RWPE2 (cell line): ENCODE results near the gene CTDNEP1.

Source experiments
- ATAC-seq: fragments of 200-7000 bp; cut with Tn5 transposase; 3 replicates; pipeline ENCODE4 v1.9.1; 2021; ENCODE audit warnings: low read depth
- DNase-seq: peaks from one replicate; pipeline ENCODE4 v3.0.0-alpha.2; 2020; ENCODE audit warnings: low spot score
- H3K27ac ChIP-seq: fragments of 450-650 bp; 2 replicates; pipeline ENCODE4 v1.5.1; 2017; ENCODE audit warnings: mild to moderate bottlenecking; ENCODE audit not compliant: poor library complexity, severe bottlenecking
- H3K27me3 ChIP-seq: fragments of 250-450 bp; sonication (Bioruptor Pico); 2 replicates; pipeline ENCODE4 v1.5.1; 2021; ENCODE audit warnings: mild to moderate bottlenecking, moderate library complexity; ENCODE audit not compliant: insufficient read depth, poor library complexity, severe bottlenecking
- H3K36me3 ChIP-seq: fragments of 250-450 bp; sonication (Bioruptor Pico); 2 replicates; pipeline ENCODE4 v1.5.1; 2020; ENCODE audit warnings: low read depth, mild to moderate bottlenecking, moderate library complexity
- H3K4me1 ChIP-seq: fragments of 250-450 bp; sonication (Bioruptor Pico); 2 replicates; pipeline ENCODE4 v1.5.1; 2021; ENCODE audit warnings: mild to moderate bottlenecking, moderate library complexity; ENCODE audit not compliant: insufficient read depth, poor library complexity, severe bottlenecking
- H3K4me3 ChIP-seq: fragments of 250-450 bp; sonication (Bioruptor Pico); 2 replicates; pipeline ENCODE4 v1.5.1; 2021; ENCODE audit warnings: mild to moderate bottlenecking, moderate library complexity; ENCODE audit not compliant: severe bottlenecking
- H3K9me3 ChIP-seq: fragments of 250-450 bp; sonication (Bioruptor Pico); 2 replicates; pipeline ENCODE4 v1.5.1; 2021; ENCODE audit warnings: mild to moderate bottlenecking, moderate library complexity; ENCODE audit not compliant: severe bottlenecking
- CTCF ChIP-seq: fragments of 450-650 bp; IDR thresholded peaks from one replicate; pipeline ENCODE4 v1.5.1; 2017; ENCODE audit warnings: mild to moderate bottlenecking, moderate library complexity; ENCODE audit not compliant: poor library complexity, severe bottlenecking

CTDNEP1 gene

GRCh38 chr17:7259555-7259889, 8.0 kb upstream of the CTDNEP1 start:
- H3K27ac ChIP-seq: peak overlapping the region; percentile 86
- ATAC-seq (no peak), DNase-seq (no peak)
- no peak overlapping the region for H3K4me3 ChIP-seq
- no peak for TF ChIP-seq CTCF
- peaks cover 22% of the 10 kb centered on the region for H3K4me1 ChIP-seq
- H3K9me3 ChIP-seq: no peaks in the 10 kb centered on the region
- no peaks in the 10 kb centered on the region for H3K27me3 ChIP-seq
- H3K36me3 ChIP-seq: peaks cover 61% of the 10 kb centered on the region

DNA sequence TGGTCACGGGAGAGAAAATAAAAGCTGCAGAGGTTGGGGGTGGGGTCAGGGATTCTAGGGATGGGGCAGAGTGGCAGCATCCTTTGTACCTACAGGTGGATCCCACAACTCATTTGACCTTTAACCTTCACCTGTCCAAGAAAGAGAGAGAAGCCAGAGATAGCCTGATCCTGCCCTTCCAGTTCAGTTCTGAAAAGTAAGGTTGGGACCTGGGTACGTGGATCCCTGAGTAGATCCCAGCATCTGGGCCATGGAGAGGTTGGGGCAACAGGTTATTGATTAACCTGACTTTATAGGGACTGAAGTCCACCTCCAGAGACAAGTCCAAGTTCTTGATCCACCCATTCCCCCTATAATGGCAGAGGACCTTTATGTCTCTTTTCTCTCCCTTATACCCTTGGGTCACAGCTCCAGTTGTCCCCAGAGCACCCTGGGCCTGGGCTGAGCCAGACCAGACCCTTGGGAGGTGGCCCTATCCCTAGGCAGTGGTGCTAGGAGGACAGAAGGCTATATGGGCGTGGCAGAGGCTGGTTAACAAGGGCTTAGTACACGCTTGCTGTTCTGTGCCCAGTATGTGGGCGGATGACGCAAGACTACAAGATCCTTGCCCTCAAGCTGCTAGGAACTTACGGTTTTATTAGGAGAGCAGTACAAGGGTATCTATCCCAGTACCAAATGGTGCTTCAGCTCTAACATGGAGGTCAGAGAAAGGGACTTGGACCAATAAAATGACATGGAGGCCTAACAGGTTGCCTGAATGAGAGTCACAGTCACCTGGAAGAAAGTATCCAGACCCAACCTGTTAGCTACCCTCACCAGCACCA, 7.4 kb upstream of the CTDNEP1 start:
- DNase-seq: no peak
- TF ChIP-seq CTCF: no peak
- peak; percentile 21; the same call in 2 of the 3 replicates for ATAC-seq
- Histone ChIP-seq H3K27ac (peak overlapping the region; percentile 86), H3K36me3 (peaks cover 67% of the 10 kb centered on the region), H3K4me1 (peaks cover 16% of the 10 kb centered on the region), H3K27me3 (no peaks in the 10 kb centered on the region), H3K4me3 (no peak overlapping the region), H3K9me3 (no peaks in the 10 kb centered on the region)

- DNase-seq (no peak), ATAC-seq (no peak)
- no peaks in the 10 kb centered on the region for H3K27me3 ChIP-seq
- H3K27ac ChIP-seq: no peak overlapping the region
- peaks cover 16% of the 10 kb centered on the region for H3K4me1 ChIP-seq
- no peak overlapping the region for H3K4me3 ChIP-seq
- TF ChIP-seq CTCF: no peak
- H3K9me3 ChIP-seq: no peaks in the 10 kb centered on the region
- peaks cover 74% of the 10 kb centered on the region for H3K36me3 ChIP-seq
Observed at GRCh38 chr17:7256766-7257456, 5.4 kb upstream of the CTDNEP1 start.

DNA sequence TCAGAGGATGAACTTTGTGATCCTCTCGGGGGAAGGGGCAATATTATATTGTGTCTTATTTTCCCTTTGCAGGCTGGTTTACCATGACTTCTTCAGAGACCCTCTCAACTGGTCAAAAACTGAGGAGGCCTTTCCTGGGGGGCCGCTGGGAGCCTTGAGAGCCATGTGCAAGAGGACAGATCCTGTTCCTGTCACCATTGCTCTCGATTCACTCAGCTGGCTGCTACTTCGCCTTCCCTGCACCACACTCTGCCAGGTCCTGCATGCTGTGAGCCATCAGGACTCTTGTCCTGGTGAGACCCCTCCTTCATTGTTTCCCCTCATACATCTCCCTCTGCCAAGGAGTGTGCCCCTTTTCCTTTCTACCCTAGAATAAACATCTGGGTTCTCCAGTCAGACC, 3.0 kb upstream of the CTDNEP1 start:
- no peak for TF ChIP-seq CTCF
- Histone ChIP-seq H3K27ac (no peak overlapping the region), H3K4me1 (peaks cover 8% of the 10 kb centered on the region)

DNA sequence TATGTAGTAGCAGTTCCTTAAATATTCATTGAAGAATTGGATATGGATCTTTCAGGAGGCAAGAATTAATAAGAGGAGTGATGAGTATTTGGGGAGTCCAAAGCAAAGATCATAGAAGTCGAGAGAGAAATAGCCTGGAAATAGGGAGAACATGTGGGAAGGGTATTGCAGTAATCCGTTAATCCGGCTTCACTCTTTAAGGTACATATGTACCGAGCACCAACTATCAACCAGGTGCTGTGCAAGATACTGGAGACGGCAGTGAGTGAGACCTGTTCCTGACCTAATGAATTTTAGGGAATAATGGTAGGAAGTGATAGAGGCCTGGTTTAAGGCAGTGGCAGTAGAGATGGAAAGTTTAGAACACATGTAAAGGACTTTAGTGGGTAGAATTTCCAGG, 1.5 kb upstream of the CTDNEP1 start:
- ATAC-seq (no peak), DNase-seq (no peak)
- TF ChIP-seq CTCF: no peak
- H3K4me1 ChIP-seq: no peaks in the 10 kb centered on the region
- peaks cover 41% of the 10 kb centered on the region for H3K36me3 ChIP-seq
- H3K4me3 ChIP-seq: peak overlapping the region; percentile 62
- H3K9me3 ChIP-seq: no peaks in the 10 kb centered on the region
- H3K27me3 ChIP-seq: no peaks in the 10 kb centered on the region
- peak overlapping the region; percentile 70 for H3K27ac ChIP-seq

More for the DNA sequence above, 3.0 kb upstream of the CTDNEP1 start:
- ATAC-seq (no peak), DNase-seq (no peak)
- Histone ChIP-seq H3K4me3 (no peak overlapping the region), H3K9me3 (no peaks in the 10 kb centered on the region), H3K36me3 (peaks cover 56% of the 10 kb centered on the region), H3K27me3 (no peaks in the 10 kb centered on the region)
